ENCODE results near the gene CD55. TPM values are rescaled to one million over a fixed set of nuclear protein-coding genes. Genes with fewer than 3 reads are reported as not detected.

Gene CD55
- total and polyA plus RNA-seq, 2 of the 13 experiments (the other 11 are each of a cell fraction or from before 2014, with no cell fraction given): 6.0 to 56.0 TPM

DNA sequence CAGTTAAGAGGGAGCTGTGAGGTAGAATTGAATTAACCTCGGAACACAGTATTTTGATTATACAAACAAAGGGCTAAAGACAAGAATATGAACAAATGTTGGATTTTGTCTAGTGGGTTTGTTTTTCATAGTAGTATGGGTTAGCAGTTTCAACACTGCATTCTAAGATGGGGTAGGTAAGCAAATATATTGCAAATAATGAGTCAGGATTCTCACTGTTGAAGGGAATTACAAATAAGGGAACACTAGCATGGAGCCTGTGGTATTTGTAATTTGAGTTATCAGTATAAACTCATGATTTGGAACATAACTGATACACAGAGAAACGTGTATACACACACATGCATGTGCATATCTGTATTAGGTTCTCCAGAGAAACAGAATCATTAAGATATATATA lies 44.5 kb downstream of the CD55 start:
- Histone ChIP-seq H3K79me2 (ENCODE audit: insufficient read depth, low read length) (no peaks in the 10 kb centered on the region), H3K4me1 (ENCODE audit: insufficient read depth, low read length) (no peaks in the 10 kb centered on the region), H4K20me1 (ENCODE audit: insufficient read depth, low read length) (no peaks in the 10 kb centered on the region), H2AFZ (ENCODE audit: low read length) (no peak overlapping the region), H3K4me2 (ENCODE audit: low read depth, low read length) (no peak overlapping the region), H3K27ac (ENCODE audit: extremely low read length, insufficient read depth, low read length) (no peak overlapping the region), H3K36me3 (replicated peaks in 1 of 2; ENCODE audit: control insufficient read depth in 1 of 2, insufficient read depth in 2 of 2, low read length in 2 of 2) (no peaks in the 10 kb centered on the region), H3K27me3 (ENCODE audit: control insufficient read depth in 1 of 2, insufficient read depth in 2 of 2, low read length in 2 of 2) (no peaks in the 10 kb centered on the region; a peak in 1 of 5 replicates), H3K4me3 (replicated peaks in 1 of 3; ENCODE audit: insufficient read depth in 1 of 3, low read depth in 2 of 3, low read length in 3 of 3) (no peak overlapping the region), H3K9ac (ENCODE audit: insufficient read depth, low read depth, low read length) (no peak overlapping the region), H3K9me3 (ENCODE audit: low read length) (no peaks in the 10 kb centered on the region)
- TF ChIP-seq IRF2 (CRISPR knock-in tag; IDR thresholded peaks at IDR 0.05) (no peak), ZNF746 (CRISPR knock-in tag; IDR thresholded peaks at IDR 0.05) (no peak), GATAD2A (CRISPR knock-in tag; IDR thresholded peaks at IDR 0.05) (no peak)
- TF ChIP-seq, protein P1, sequence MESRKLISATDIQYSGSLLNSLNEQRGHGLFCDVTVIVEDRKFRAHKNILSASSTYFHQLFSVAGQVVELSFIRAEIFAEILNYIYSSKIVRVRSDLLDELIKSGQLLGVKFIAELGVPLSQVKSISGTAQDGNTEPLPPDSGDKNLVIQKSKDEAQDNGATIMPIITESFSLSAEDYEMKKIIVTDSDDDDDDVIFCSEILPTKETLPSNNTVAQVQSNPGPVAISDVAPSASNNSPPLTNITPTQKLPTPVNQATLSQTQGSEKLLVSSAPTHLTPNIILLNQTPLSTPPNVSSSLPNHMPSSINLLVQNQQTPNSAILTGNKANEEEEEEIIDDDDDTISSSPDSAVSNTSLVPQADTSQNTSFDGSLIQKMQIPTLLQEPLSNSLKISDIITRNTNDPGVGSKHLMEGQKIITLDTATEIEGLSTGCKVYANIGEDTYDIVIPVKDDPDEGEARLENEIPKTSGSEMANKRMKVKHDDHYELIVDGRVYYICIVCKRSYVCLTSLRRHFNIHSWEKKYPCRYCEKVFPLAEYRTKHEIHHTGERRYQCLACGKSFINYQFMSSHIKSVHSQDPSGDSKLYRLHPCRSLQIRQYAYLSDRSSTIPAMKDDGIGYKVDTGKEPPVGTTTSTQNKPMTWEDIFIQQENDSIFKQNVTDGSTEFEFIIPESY (CRISPR knock-in tag; IDR thresholded peaks at IDR 0.05): no peak
- TF ChIP-seq, protein P2, sequence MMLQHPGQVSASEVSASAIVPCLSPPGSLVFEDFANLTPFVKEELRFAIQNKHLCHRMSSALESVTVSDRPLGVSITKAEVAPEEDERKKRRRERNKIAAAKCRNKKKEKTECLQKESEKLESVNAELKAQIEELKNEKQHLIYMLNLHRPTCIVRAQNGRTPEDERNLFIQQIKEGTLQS (CRISPR knock-in tag; IDR thresholded peaks at IDR 0.05): no peak
- no peak for DNase-seq (ENCODE audit: low spot score)
- POLR2A ChIA-PET: no interaction called here
- no peak for FAIRE-seq
- BruUV-seq (replicated peaks): no TSS peak
- 89% methylated on average over 2 of the region's 2 CpGs for WGBS (ENCODE audit: low lambda C conversion rate)
- intact Hi-C loops (cut with micrococcal nuclease; ENCODE audit: unreplicated experiment) (no loop called here), in situ Hi-C loops (cut with HindIII; ENCODE audit: extremely low pct_ligation_motif_present, low pct_unique_long_range_greater_than_20kb) (no loop called here)
- no peak for ATAC-seq
- CTCF ChIA-PET (ENCODE audit: low intra/inter-chr PET ratio, low total read pairs): no interaction called here

DNA sequence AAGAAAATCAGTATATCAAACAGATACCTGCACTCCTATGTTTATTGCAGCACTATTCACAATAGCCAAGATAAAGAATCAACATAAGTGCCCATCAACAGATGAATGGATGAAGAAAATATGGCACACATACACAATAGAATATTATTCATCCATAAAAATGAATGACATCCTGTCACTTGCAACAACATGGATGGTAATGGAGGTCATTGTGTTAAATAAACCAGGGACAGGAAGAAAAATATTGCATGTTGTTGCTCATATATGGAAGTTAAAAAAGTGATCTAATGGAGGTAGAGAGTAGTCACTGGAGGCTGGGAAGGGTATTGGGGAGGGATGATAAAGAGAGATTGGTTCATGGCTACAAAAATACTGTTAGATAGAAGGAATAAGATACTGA lies 67.2 kb downstream of the CD55 start:
- Histone ChIP-seq H3K9ac (ENCODE audit: insufficient read depth, low read depth, low read length) (no peak overlapping the region), H3K4me3 (replicated peaks in 1 of 3; ENCODE audit: insufficient read depth in 1 of 3, low read depth in 2 of 3, low read length in 3 of 3) (no peak overlapping the region), H4K20me1 (ENCODE audit: insufficient read depth, low read length) (no peaks in the 10 kb centered on the region), H3K79me2 (ENCODE audit: insufficient read depth, low read length) (no peaks in the 10 kb centered on the region), H2AFZ (ENCODE audit: low read length) (no peak overlapping the region), H3K36me3 (replicated peaks in 1 of 2; ENCODE audit: control insufficient read depth in 1 of 2, insufficient read depth in 2 of 2, low read length in 2 of 2) (no peaks in the 10 kb centered on the region), H3K4me2 (ENCODE audit: low read depth, low read length) (no peak overlapping the region), H3K27ac (ENCODE audit: extremely low read length, insufficient read depth, low read length) (no peak overlapping the region), H3K9me3 (ENCODE audit: low read length) (no peaks in the 10 kb centered on the region), H3K27me3 (ENCODE audit: control insufficient read depth in 1 of 2, insufficient read depth in 2 of 2, low read length in 2 of 2) (no peaks in the 10 kb centered on the region; a peak in 1 of 5 replicates), H3K4me1 (ENCODE audit: insufficient read depth, low read length) (no peaks in the 10 kb centered on the region)
- intact Hi-C loops (cut with micrococcal nuclease; ENCODE audit: unreplicated experiment) (no loop called here), in situ Hi-C loops (cut with HindIII; ENCODE audit: extremely low pct_ligation_motif_present, low pct_unique_long_range_greater_than_20kb) (loop anchor here (25.0 kb wide), 1 partner anchor 126 kb away; no protein-coding TSS in a partner anchor)
- POLR2A ChIA-PET: no interaction called here
- no TSS peak for BruUV-seq (replicated peaks)
- FAIRE-seq (no peak), ATAC-seq (no peak), DNase-seq (ENCODE audit: low spot score) (no peak)
- TF ChIP-seq SOX5 (CRISPR knock-in tag; IDR thresholded peaks at IDR 0.05; ENCODE audit: borderline replicate concordance) (no peak), KLF13 (CRISPR knock-in tag; IDR thresholded peaks at IDR 0.05) (no peak), ARNTL (CRISPR knock-in tag; IDR thresholded peaks at IDR 0.05) (no peak), EP300 (IDR thresholded peaks at IDR 0.05; ENCODE audit: low read depth in 2 of 2, low read length in 2 of 2) (no peak), EP300 (CRISPR knock-in tag; IDR thresholded peaks at IDR 0.05; ENCODE audit: borderline replicate concordance) (no peak), GATAD2A (CRISPR knock-in tag; IDR thresholded peaks at IDR 0.05) (no peak), ETV6 (CRISPR knock-in tag; conservative IDR thresholded peaks at IDR 0.05) (no peak), EEA1 (CRISPR knock-in tag; IDR thresholded peaks at IDR 0.05; ENCODE audit: borderline replicate concordance) (no peak)
- TF ChIP-seq, protein P3, sequence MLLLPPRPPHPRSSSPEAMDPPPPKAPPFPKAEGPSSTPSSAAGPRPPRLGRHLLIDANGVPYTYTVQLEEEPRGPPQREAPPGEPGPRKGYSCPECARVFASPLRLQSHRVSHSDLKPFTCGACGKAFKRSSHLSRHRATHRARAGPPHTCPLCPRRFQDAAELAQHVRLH (CRISPR knock-in tag; IDR thresholded peaks at IDR 0.05; ENCODE audit: borderline replicate concordance, low read depth): no peak
- CTCF ChIA-PET (ENCODE audit: low intra/inter-chr PET ratio, low total read pairs): no interaction called here
